Measurements from ENCODE around the gene MLPH.

GRCh38 chr2:237572742-237573101 lies 85.7 kb downstream of the MLPH start:
- no peak for TF ChIP-seq EZH2 (IDR thresholded peaks at IDR 0.05; ENCODE audit: borderline replicate concordance, low read depth, low read length)
- TF ChIP-seq GTF2F1 (IDR thresholded peaks at IDR 0.05; ENCODE audit: low read depth, low read length), result no peak
- TF ChIP-seq PCBP1 (IDR thresholded peaks at IDR 0.05; ENCODE audit: low read depth, low read length, poor library complexity, severe bottlenecking), result no peak
- TF ChIP-seq, protein P1, sequence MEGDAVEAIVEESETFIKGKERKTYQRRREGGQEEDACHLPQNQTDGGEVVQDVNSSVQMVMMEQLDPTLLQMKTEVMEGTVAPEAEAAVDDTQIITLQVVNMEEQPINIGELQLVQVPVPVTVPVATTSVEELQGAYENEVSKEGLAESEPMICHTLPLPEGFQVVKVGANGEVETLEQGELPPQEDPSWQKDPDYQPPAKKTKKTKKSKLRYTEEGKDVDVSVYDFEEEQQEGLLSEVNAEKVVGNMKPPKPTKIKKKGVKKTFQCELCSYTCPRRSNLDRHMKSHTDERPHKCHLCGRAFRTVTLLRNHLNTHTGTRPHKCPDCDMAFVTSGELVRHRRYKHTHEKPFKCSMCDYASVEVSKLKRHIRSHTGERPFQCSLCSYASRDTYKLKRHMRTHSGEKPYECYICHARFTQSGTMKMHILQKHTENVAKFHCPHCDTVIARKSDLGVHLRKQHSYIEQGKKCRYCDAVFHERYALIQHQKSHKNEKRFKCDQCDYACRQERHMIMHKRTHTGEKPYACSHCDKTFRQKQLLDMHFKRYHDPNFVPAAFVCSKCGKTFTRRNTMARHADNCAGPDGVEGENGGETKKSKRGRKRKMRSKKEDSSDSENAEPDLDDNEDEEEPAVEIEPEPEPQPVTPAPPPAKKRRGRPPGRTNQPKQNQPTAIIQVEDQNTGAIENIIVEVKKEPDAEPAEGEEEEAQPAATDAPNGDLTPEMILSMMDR (IDR thresholded peaks at IDR 0.05 in 2 of 3, conservative IDR thresholded peaks at IDR 0.05 in 1 of 3; ENCODE audit: insufficient read depth in 2 of 3, low read depth in 1 of 3, low read length in 3 of 3), result no peak
- TF ChIP-seq GATAD2B (IDR thresholded peaks at IDR 0.05; ENCODE audit: borderline replicate concordance), result no peak
- no peak for TF ChIP-seq MED1 (CRISPR knock-in tag; IDR thresholded peaks at IDR 0.05; ENCODE audit: borderline replicate concordance)
- TF ChIP-seq, protein P2, sequence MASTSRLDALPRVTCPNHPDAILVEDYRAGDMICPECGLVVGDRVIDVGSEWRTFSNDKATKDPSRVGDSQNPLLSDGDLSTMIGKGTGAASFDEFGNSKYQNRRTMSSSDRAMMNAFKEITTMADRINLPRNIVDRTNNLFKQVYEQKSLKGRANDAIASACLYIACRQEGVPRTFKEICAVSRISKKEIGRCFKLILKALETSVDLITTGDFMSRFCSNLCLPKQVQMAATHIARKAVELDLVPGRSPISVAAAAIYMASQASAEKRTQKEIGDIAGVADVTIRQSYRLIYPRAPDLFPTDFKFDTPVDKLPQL (IDR thresholded peaks at IDR 0.05; ENCODE audit: extremely low read depth, insufficient read length), result no peak
- no peak for TF ChIP-seq MAFG (tag; conservative IDR thresholded peaks at IDR 0.05)
- TF ChIP-seq GATA2 (CRISPR knock-in tag; IDR thresholded peaks at IDR 0.05), result no peak
- TF ChIP-seq, protein P3, sequence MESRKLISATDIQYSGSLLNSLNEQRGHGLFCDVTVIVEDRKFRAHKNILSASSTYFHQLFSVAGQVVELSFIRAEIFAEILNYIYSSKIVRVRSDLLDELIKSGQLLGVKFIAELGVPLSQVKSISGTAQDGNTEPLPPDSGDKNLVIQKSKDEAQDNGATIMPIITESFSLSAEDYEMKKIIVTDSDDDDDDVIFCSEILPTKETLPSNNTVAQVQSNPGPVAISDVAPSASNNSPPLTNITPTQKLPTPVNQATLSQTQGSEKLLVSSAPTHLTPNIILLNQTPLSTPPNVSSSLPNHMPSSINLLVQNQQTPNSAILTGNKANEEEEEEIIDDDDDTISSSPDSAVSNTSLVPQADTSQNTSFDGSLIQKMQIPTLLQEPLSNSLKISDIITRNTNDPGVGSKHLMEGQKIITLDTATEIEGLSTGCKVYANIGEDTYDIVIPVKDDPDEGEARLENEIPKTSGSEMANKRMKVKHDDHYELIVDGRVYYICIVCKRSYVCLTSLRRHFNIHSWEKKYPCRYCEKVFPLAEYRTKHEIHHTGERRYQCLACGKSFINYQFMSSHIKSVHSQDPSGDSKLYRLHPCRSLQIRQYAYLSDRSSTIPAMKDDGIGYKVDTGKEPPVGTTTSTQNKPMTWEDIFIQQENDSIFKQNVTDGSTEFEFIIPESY (CRISPR knock-in tag; IDR thresholded peaks at IDR 0.05), result no peak
- no peak for TF ChIP-seq TAF1 (IDR thresholded peaks at IDR 0.05; ENCODE audit: control insufficient read depth, extremely low read depth, insufficient read depth, low read length, severe bottlenecking)
- TF ChIP-seq ZNF551 (CRISPR knock-in tag; IDR thresholded peaks at IDR 0.05), result no peak
- TF ChIP-seq POLR2AphosphoS2 (IDR thresholded peaks at IDR 0.05; ENCODE audit: low read length), result no peak

Data from K562 (cell line).